NCI-H1930 (cell line): ENCODE data around the gene OAF.
"Not testable (repeated sequence)": the region's sequence is repeated elsewhere in the genome, so short reads cannot be mapped to it uniquely, and the experiment has no call there.

Experiments used
- DNase-seq, 2 experiments: peaks; one replicate each; lab custom pipeline; 2025; lab: John Stamatoyannopoulos, UW

The OAF gene

DNA sequence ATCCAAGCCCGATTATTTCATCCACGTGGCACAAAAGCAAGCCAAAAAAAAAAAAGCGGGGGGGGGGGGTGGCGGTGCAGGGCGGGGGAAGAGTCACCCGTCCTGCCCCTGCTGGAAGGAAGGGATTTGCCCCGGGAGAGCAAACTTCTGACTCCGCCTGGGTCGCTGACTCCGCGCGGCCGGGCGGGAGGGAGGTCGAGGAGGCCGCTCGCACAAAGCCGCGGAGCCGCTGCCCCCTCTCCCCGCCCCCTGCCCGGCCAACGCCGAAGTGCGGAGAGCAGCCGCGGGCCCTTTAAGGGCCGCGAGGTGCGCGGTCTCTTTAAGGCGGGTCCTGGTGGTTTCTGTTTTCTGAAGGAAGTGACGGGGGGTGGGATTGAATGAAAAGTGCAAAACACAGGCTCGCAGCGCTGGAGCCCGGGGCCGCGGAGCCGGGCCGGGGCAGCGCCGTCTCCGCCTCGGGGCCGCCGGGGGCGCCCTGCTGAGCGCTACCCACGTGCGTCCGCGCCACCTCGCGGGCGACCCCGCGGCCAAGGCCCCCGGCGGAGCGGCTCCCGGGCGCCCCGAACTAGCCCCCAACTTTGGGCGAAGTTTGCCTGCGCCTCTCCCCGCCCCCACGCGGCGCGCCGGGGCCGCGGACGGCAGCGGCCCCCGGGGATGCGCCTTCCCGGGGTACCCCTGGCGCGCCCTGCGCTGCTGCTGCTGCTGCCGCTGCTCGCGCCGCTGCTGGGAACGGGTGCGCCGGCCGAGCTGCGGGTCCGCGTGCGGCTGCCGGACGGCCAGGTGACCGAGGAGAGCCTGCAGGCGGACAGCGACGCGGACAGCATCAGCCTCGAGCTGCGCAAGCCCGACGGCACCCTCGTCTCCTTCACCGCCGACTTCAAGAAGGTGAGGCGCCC lies at the start of gene OAF:
Gene OAF (plus strand): TSS at position 407 of the 896 bp plus-strand sequence. CDS start 248 bp downstream, at position 655.
- peak; percentile 46 to 53 for DNase-seq

DNA sequence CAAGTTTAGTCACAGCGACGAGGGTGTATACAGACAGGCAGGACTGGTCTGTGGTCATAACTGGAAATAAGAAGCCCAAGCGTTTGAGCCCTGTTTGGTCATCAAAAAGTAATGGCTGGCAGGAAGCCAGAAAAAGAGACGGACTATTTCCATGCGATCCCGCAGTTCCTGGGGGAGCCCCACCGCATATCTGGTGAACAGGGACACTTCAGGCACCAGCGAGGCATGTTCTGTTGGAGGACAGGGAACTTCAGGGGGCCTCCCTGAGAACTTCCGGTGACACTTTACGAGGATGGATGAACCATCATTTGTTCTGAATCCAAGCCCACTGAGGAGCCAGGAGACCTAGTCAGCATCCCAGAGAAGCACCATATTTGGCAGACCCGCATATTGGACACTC lies 43.2 kb upstream of the OAF start:
- no peak for DNase-seq

DNA sequence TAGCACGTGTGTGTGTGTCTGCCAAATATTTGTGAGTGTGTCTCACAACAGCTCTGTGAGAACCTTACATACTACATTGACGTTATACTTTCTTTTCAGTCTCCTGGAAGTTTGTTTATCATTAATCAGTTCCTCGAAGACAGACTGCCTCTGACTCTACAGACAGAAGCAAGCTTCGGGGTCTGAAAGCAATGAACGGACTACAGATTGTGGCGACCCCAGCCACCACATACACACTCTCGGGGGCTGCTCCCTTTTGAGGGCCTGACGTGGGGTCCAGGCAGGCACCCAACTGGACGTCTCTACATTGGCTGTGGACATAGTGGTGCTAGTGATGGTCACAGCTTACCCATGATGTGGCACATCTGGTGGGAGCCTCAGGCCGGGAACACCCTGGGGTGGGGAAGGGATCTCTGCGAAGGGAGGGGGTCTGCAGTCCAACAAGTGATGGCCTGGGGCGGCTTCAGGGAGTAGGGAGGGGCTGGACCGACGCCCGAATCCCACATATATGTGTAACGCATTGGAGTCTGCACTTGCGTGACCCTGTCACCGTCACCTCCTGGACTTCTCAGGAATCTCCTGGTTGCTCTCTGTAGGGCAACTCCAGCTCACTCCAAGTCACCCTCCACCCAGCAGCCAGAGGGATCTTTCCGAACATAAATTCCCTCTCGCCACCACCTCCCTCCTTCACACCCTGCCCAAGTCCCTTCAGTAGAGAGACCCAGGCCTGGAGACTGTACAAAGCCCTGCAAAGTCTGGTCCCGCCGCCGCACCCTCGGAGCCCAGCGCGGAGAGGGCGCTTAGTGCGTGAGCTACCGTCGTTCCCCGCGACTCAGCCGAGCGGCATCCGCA lies 42.5 kb upstream of the OAF start:
- no peak for DNase-seq

DNA sequence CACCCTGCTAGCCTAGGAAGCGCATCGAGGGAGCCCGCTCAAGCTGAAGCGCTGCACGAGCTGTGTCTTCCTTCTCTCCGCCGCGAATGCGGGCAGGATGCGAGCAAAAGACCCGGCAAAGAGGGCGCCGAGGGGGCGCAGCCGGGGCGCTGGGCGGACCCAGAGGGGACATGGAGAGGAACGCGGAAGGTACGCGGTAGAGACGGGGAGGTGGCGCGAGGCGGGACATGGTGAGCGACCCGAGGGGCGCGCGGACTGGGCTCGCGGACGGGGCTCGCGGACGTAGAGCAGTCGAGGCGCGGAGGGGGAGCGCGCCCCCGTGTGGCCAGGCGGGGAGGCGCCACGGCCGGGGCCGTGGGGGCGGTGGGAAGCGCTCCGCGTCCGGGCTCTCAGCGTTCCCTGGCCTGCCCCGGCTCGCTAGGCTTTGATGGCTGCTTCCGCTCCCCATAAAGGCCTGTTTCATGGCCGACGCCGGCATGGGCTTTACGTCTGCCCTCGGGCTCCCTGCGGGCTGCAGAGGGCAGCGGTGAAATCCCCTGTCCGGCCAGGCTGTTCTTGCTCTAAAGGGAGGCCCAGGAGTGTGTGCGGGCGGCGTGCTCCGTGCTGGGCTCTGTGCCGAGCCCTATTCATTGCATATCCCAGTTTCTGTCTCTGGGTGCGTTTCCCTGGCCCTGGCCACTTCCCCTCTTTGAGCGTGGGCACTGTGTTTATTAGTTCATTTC lies 41.7 kb upstream of the OAF start:
- DNase-seq = peak; percentile 33 to 71

DNA sequence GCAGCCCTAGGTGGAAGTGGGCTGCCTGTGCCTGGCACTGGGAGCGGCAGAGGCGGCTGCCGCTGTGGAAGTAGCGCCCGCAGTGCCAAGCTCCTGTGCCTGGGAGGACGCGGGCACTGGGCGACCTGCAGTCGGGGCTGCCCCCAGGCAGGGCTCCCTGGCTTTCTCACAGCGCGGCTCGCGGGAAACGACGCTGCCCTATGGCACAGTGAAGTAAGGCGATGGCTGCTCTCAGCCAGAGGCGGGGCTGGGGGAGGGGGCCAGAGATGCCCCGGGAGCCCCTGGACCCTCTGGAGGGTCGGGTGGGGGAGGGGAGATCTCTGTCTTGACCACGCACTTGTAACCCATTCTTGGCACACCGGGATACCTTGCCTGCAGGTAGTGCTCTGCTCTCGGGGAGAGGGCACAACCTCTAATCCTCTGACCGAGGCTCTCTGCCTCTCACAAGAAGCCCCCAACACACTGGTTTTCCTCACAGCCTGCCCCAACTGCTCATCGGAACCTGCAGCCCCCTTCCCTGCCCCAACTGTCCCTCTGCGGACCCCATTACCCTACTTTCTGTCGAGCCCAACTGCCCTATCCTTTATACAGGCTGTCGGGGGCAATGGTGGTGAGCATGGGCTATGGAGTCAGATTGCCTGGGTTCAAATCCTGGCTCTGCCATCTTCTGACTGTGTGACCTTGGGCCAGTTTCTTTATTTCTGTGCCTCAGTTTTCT lies 40.7 kb upstream of the OAF start:
- DNase-seq = no peak

DNA sequence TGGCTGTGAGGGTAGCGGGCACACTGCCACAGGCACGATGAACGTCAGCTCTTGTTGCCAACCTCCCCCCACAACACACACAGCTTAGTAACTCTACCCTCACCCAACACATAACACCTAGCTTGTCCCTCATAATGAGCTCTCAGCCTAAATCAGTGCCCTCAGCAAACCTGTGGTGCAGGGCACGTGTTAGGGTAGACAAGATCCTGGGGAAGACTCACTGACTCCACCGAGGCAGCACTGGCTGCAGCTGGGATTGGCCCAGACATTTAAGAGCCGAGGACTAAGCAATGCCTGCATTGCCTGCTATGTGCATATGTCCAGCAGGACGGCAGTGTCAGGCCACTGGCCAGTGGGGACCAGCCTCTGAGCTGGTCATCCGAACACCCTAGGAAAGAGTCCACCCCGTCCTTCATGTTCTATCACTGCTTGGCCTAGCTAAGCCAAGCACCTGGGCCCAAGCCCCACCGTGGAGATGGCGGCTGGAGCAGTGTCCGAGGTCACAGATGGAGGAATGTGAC lies 40.0 kb upstream of the OAF start:
- no peak for DNase-seq

- peak; percentile 22 to 33 for DNase-seq
Measured at GRCh38 chr11:120172054-120172911, 38.5 kb upstream of the OAF start.

GRCh38 chr11:120173019-120173705 lies 37.7 kb upstream of the OAF start:
- no peak for DNase-seq

- no peak for DNase-seq
Measured at GRCh38 chr11:120173807-120174206, 37.0 kb upstream of the OAF start.

- no peak for DNase-seq
Measured at GRCh38 chr11:120174866-120175265, 36.0 kb upstream of the OAF start.

GRCh38 chr11:120178561-120179056 lies 32.2 kb upstream of the OAF start:
- no peak for DNase-seq

- no peak for DNase-seq
Measured at GRCh38 chr11:120179057-120179672, 31.7 kb upstream of the OAF start.

DNA sequence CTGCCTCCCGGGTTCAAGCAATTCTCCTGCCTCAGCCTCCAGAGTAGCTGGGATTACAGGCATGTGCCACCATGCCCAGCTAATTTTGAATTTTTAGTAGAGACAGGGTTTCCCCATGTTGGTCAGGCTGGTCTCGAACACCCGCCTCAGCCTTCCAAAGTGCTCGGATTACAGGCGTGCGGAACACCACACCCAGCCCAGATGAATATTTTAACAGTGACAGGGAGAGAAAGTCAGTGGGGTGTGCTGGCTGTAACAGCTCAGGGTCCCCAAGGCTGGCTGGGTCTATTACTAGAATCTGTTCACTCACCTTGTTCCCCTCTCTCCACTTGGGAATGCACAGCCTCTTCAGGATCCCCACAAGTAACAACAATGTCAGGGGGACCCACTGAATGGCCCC lies 30.8 kb upstream of the OAF start:
- not testable (repeated sequence) for DNase-seq

GRCh38 chr11:120180551-120181232 lies 30.1 kb upstream of the OAF start:
- DNase-seq = no peak

DNA sequence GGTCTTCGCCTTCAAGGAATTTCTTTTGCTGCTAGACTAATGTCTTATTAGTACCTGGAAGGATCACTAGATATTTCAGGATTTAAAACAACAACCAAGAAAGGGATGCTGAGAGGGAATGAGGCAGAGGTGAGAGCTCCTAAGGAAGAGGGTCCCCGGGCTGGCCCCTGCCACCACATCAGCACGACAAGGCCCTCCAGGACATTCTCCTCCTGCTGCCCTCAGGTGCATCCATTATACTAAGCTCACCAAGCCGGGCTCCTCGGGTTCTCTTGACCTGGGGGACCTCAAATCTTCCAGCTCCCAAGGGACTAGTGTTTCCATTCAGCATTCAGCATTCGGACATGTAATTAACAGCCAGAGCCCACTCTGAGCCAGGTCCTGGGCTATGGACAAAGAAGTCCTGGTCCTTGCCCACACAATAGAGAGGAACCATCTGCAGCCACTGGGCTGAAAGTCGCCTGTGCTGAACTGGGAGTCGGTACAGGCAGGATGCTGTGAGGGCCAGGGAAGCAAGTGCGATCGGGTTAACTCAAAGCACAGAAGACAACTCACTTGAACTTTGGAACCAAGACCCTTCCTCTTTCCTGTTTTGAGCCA lies 29.4 kb upstream of the OAF start:
- DNase-seq = no peak

DNA sequence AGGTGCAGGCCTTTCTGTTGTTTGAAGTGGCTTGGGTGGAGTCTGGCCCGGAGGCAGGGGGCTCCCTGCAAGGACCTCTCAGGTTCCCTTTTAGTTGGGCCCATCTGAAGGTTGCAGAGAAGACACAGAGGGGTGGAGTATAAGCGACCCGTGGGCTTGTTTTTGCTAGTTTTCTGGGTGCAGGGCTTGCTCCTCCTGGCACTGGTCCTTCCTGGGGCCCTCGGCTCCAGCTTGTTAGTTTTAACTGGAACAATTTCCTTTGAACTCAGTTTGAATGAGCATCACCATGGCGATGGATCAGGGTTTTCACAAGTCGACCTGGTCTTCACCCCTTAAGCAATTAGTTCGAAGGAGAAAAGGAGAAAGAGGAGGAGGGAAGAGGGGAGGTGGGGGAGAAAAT lies 28.5 kb upstream of the OAF start:
- no peak for DNase-seq

GRCh38 chr11:120182790-120183491 lies 27.9 kb upstream of the OAF start:
- DNase-seq = peak in 1 of 2 experiments; percentile 41
